IMR-90 (cell line): ENCODE results near the gene MGLL.

Source experiments
- BHLHE40 ChIP-seq: fragments of 150-350 bp; IDR thresholded peaks from 2 replicates; pipeline ENCODE4 v1.6.1; 2016; ENCODE audit warnings: mild to moderate bottlenecking, low read depth, low read length
- CHD1 ChIP-seq: IDR thresholded peaks from 2 replicates; pipeline ENCODE4 v1.6.1; 2012; ENCODE audit warnings: low read depth, low read length, improper control_type of control experiment
- FOS ChIP-seq: fragments of 150-350 bp; IDR thresholded peaks from 2 replicates; pipeline ENCODE4 v1.6.1; 2016; ENCODE audit warnings: low read depth, low read length
- MAFK ChIP-seq: IDR thresholded peaks from 2 replicates; pipeline ENCODE4 v1.6.1; 2012; ENCODE audit warnings: low read depth, low read length, improper control_type of control experiment
- MAZ ChIP-seq: IDR thresholded peaks from 2 replicates; pipeline ENCODE4 v1.6.1; 2012; ENCODE audit warnings: low read depth, mild to moderate bottlenecking, low read length, improper control_type of control experiment, moderate library complexity, borderline replicate concordance
- MXI1 ChIP-seq: IDR thresholded peaks from 2 replicates; pipeline ENCODE4 v1.6.1; 2012; ENCODE audit warnings: low read depth, mild to moderate bottlenecking, low read length, moderate library complexity, borderline replicate concordance
- NFE2L2 ChIP-seq: fragments of 150-350 bp; IDR thresholded peaks from 2 replicates; pipeline ENCODE4 v1.6.1; 2016; ENCODE audit warnings: low read depth, mild to moderate bottlenecking, low read length
- POLR2A ChIP-seq: IDR thresholded peaks from 2 replicates; pipeline ENCODE4 v1.6.1; 2012; ENCODE audit warnings: mild to moderate bottlenecking, low read depth, low read length
- RAD21 ChIP-seq: IDR thresholded peaks from 2 replicates; pipeline ENCODE4 v1.6.1; 2012; ENCODE audit warnings: low read length, improper control_type of control experiment
- RFX5 ChIP-seq: IDR thresholded peaks from 2 replicates; pipeline ENCODE4 v1.8.0; 2012; ENCODE audit warnings: low read depth, mild to moderate bottlenecking, low read length, moderate library complexity
- SMC3 ChIP-seq: fragments of 150-350 bp; IDR thresholded peaks from 2 replicates; pipeline ENCODE4 v1.6.1; 2016; ENCODE audit warnings: low read depth, mild to moderate bottlenecking, antibody characterized with exemption, low read length, moderate library complexity
- TF ChIP-seq, protein P1 (sequence below): conservative IDR thresholded peaks from 2 replicates; pipeline ENCODE4 v1.5.1; 2012; ENCODE audit warnings: mild to moderate bottlenecking, low read depth, low read length, improper control_type of control experiment
- TF ChIP-seq, protein P2 (sequence below): fragments of 150-350 bp; IDR thresholded peaks from 2 replicates; pipeline ENCODE4 v1.6.1; 2017; ENCODE audit warnings: mild to moderate bottlenecking, antibody characterized with exemption, low read length, low read depth
- TF ChIP-seq, protein P3 (sequence below): fragments of 150-350 bp; IDR thresholded peaks from 2 replicates; pipeline ENCODE4 v1.6.1; 2016; ENCODE audit warnings: low read depth, mild to moderate bottlenecking, low read length, moderate library complexity, borderline replicate concordance

DNA sequence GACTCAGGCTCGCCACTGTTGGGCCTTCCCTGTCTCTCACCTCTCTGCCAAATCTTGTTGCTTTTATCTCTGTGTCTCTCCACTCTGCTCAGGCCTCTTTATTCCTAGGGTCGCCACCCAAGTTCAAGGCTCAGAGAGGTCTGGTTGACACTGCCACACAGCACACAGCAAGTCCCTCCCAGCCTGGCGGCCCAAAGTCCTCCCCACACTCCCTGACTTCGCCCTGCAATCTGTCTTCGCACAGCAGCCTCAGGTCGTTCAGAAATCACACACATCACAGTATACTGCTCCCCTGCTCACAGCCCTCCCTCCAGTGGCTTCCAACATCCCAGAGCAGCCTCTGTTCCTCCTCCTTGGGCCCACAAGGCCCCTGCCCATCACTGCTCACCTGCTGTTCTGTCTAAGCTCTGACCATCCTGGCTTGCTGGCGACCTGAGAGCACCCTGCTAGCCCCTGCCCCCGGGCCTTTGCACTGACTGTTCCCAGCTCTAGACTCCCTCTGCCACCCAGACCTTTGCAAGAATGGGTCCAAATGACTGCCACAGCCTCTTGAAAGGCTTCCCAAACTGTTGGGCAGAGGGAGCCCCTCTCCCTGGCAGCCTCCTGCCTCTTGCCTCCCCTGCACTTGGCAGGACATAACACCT, 48.4 kb downstream of the MGLL start:
- TF ChIP-seq POLR2A (no peak), NFE2L2 (no peak), MXI1 (no peak), BHLHE40 (no peak), RAD21 (no peak), MAZ (no peak), CHD1 (no peak), RFX5 (no peak), FOS (no peak), MAFK (no peak), SMC3 (no peak)
- TF ChIP-seq, protein P1, sequence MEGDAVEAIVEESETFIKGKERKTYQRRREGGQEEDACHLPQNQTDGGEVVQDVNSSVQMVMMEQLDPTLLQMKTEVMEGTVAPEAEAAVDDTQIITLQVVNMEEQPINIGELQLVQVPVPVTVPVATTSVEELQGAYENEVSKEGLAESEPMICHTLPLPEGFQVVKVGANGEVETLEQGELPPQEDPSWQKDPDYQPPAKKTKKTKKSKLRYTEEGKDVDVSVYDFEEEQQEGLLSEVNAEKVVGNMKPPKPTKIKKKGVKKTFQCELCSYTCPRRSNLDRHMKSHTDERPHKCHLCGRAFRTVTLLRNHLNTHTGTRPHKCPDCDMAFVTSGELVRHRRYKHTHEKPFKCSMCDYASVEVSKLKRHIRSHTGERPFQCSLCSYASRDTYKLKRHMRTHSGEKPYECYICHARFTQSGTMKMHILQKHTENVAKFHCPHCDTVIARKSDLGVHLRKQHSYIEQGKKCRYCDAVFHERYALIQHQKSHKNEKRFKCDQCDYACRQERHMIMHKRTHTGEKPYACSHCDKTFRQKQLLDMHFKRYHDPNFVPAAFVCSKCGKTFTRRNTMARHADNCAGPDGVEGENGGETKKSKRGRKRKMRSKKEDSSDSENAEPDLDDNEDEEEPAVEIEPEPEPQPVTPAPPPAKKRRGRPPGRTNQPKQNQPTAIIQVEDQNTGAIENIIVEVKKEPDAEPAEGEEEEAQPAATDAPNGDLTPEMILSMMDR = no peak
- TF ChIP-seq, protein P2, sequence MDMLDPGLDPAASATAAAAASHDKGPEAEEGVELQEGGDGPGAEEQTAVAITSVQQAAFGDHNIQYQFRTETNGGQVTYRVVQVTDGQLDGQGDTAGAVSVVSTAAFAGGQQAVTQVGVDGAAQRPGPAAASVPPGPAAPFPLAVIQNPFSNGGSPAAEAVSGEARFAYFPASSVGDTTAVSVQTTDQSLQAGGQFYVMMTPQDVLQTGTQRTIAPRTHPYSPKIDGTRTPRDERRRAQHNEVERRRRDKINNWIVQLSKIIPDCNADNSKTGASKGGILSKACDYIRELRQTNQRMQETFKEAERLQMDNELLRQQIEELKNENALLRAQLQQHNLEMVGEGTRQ = no peak
- TF ChIP-seq, protein P3, sequence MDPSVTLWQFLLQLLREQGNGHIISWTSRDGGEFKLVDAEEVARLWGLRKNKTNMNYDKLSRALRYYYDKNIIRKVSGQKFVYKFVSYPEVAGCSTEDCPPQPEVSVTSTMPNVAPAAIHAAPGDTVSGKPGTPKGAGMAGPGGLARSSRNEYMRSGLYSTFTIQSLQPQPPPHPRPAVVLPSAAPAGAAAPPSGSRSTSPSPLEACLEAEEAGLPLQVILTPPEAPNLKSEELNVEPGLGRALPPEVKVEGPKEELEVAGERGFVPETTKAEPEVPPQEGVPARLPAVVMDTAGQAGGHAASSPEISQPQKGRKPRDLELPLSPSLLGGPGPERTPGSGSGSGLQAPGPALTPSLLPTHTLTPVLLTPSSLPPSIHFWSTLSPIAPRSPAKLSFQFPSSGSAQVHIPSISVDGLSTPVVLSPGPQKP = no peak
